IMR-90 (cell line): ENCODE data around the gene PCSK6. TPM values are rescaled to one million over a fixed set of nuclear protein-coding genes. Genes with fewer than 3 reads are reported as not detected.

Experiments used
- ATAC-seq: fragments of 200-7000 bp; cut with Tn5 transposase; 2 replicates; pipeline ENCODE4 v1.9.1; 2020; ENCODE audit warnings: low read depth, mild to moderate bottlenecking, moderate library complexity
- Bru-seq: library from RNA; stranded (reverse); fragments of 400-500 nt; gene quantifications from one replicate; lab custom pipeline; 2021; lab: Mats Ljungman, UMichigan
- BruChase-seq, 2 experiments: library from RNA; stranded (reverse); fragments of 400-500 nt; gene quantifications; one replicate each; lab custom pipeline; 2021; lab: Mats Ljungman, UMichigan
- BruUV-seq: library from RNA; stranded (reverse); fragments of 400-500 nt; replicated peaks from 2 replicates; lab custom pipeline; 2021; lab: Mats Ljungman, UMichigan
- CTCF ChIA-PET: fragments of 300-600 bp; formaldehyde crosslinking; extraction: SDS; loops from one replicate; lab custom pipeline; 2021; ENCODE audit warnings: antibody characterized with exemption; lab: Yijun Ruan, JAX
- POLR2A ChIA-PET: fragments of 300-600 bp; sonication (Branson Sonifier 250); formaldehyde crosslinking; loops from one replicate; lab custom pipeline; 2022; ENCODE audit warnings: antibody characterized with exemption; ENCODE audit not compliant: unreplicated experiment; lab: Charles Lee
- DNase-seq: peaks from one replicate; pipeline ENCODE4 v3.0.0; 2013
- H2AFZ ChIP-seq: replicated peaks from 2 replicates; pipeline ENCODE3; 2013; ENCODE audit warnings: low read length, mild to moderate bottlenecking; ENCODE audit not compliant: poor library complexity
- H2AK5ac ChIP-seq: 2 replicates; pipeline ENCODE4 v1.6.1; 2013; ENCODE audit warnings: low read depth, low read length, inconsistent platforms
- H2AK9ac ChIP-seq: replicated peaks from 2 replicates; pipeline ENCODE3; 2013; ENCODE audit warnings: mild to moderate bottlenecking, low read depth, low read length, moderate library complexity; ENCODE audit not compliant: poor library complexity
- H2BK120ac ChIP-seq: 2 replicates; pipeline ENCODE4 v1.6.1; 2013; ENCODE audit warnings: low read depth, low read length, inconsistent platforms
- H2BK15ac ChIP-seq: 3 replicates; pipeline ENCODE4 v1.6.1; 2013; ENCODE audit warnings: low read depth, low read length, inconsistent platforms
- H2BK20ac ChIP-seq: 2 replicates; pipeline ENCODE4 v1.6.1; 2013; ENCODE audit warnings: low read depth, mild to moderate bottlenecking, inconsistent platforms, low read length, moderate library complexity
- H2BK5ac ChIP-seq: 2 replicates; pipeline ENCODE4 v1.6.1; 2013; ENCODE audit warnings: mild to moderate bottlenecking, low read depth, low read length, inconsistent platforms; ENCODE audit not compliant: poor library complexity, severe bottlenecking
- H3K14ac ChIP-seq: replicated peaks from 2 replicates; pipeline ENCODE4 v1.6.1; 2013; ENCODE audit warnings: low read depth, low read length, inconsistent platforms
- H3K18ac ChIP-seq: 2 replicates; pipeline ENCODE4 v1.6.1; 2013; ENCODE audit warnings: low read depth, low read length, control low read depth
- H3K23ac ChIP-seq: 2 replicates; pipeline ENCODE4 v1.6.1; 2013; ENCODE audit warnings: low read depth, low read length, inconsistent platforms
- H3K27ac ChIP-seq: 2 replicates; pipeline ENCODE4 v1.5.1; 2013; ENCODE audit warnings: mild to moderate bottlenecking, control low read depth, low read length; ENCODE audit not compliant: insufficient read depth
- H3K27me3 ChIP-seq: 2 replicates; pipeline ENCODE4 v1.6.1; 2013; ENCODE audit warnings: low read length; ENCODE audit not compliant: control insufficient read depth, insufficient read depth
- H3K36me3 ChIP-seq: 2 replicates; pipeline ENCODE4 v1.6.1; 2013; ENCODE audit warnings: low read length, mixed read lengths; ENCODE audit not compliant: control insufficient read depth, insufficient read depth
- H3K4ac ChIP-seq: 2 replicates; pipeline ENCODE4 v1.6.1; 2013; ENCODE audit warnings: low read depth, low read length, inconsistent platforms
- H3K4me1 ChIP-seq: 2 replicates; pipeline ENCODE4 v1.6.1; 2013; ENCODE audit warnings: low read length, mixed read lengths; ENCODE audit not compliant: control insufficient read depth, insufficient read depth
- H3K4me2 ChIP-seq: 2 replicates; pipeline ENCODE4 v1.6.1; 2013; ENCODE audit warnings: low read depth, mild to moderate bottlenecking, control low read depth, low read length, moderate library complexity
- H3K4me3 ChIP-seq: 2 replicates; pipeline ENCODE4 v1.5.1; 2013; ENCODE audit warnings: low read depth, mild to moderate bottlenecking, control low read depth, low read length, moderate library complexity; ENCODE audit not compliant: insufficient read depth
- H3K56ac ChIP-seq: 2 replicates; pipeline ENCODE4 v1.6.1; 2013; ENCODE audit warnings: low read length, inconsistent platforms; ENCODE audit not compliant: insufficient read depth; ENCODE audit errors: extremely low read depth
- H3K79me1 ChIP-seq, 2 experiments: 2 replicates each; pipeline ENCODE4 v1.6.1; 2013; ENCODE audit warnings: low read length in 2 of 2, inconsistent platforms in 1 of 2, low read depth in 1 of 2
- H3K9ac ChIP-seq: 2 replicates; pipeline ENCODE4 v1.6.1; 2013; ENCODE audit warnings: low read depth, low read length, control low read depth
- H3K9me1 ChIP-seq: 2 replicates; pipeline ENCODE4 v1.6.1; 2013; ENCODE audit warnings: low read length, inconsistent platforms; ENCODE audit not compliant: insufficient read depth
- H3K9me3 ChIP-seq: 2 replicates; pipeline ENCODE4 v1.6.1; 2013; ENCODE audit warnings: low read length; ENCODE audit not compliant: control insufficient read depth, insufficient read depth
- H4K20me1 ChIP-seq: 2 replicates; pipeline ENCODE4 v1.6.1; 2013; ENCODE audit warnings: low read length, inconsistent platforms; ENCODE audit not compliant: insufficient read depth
- H4K5ac ChIP-seq: 2 replicates; pipeline ENCODE4 v1.6.1; 2013; ENCODE audit warnings: mild to moderate bottlenecking, low read depth, low read length, control low read depth
- H4K8ac ChIP-seq, 2 experiments: 2 replicates each; pipeline ENCODE4 v1.6.1; 2013; ENCODE audit warnings: low read depth in 2 of 2, low read length in 2 of 2, control low read depth in 1 of 2, inconsistent platforms in 1 of 2
- H4K91ac ChIP-seq: 2 replicates; pipeline ENCODE4 v1.6.1; 2013; ENCODE audit warnings: low read depth, low read length, inconsistent platforms; ENCODE audit not compliant: insufficient read depth
- FOS ChIP-seq: fragments of 150-350 bp; IDR thresholded peaks from 2 replicates; pipeline ENCODE4 v1.6.1; 2016; ENCODE audit warnings: low read depth, low read length
- WGBS, 2 experiments: methylation state at CpG; one replicate each; pipeline versions ENCODE4 v1.1.5 to v1.1.7; 2013; ENCODE audit warnings: missing lambda C conversion rate in 2 of 2; ENCODE audit not compliant: insufficient read length in 1 of 2; ENCODE audit errors: extremely low coverage in 2 of 2; 5-methylcytosine and 5-hydroxymethylcytosine counted together
- dilution Hi-C: fragments of 300-500 bp; cut with HindIII; formaldehyde crosslinking; loops from one replicate; pipeline ENCODE4 v1.14.3; 2018; ENCODE audit warnings: low sequenced_read_pairs; ENCODE audit not compliant: unreplicated experiment
- in situ Hi-C: fragments of 300-500 bp; cut with MboI; formaldehyde crosslinking; loops from 3 replicates; pipeline ENCODE4 v1.14.3; 2019; ENCODE audit warnings: low sequenced_read_pairs, inconsistent platforms, mixed read lengths
- intact Hi-C: fragments of 100-400 bp; cut with micrococcal nuclease; formaldehyde crosslinking; loops from 2 replicates; pipeline ENCODE4 v1.10.0; 2022
- long read RNA-seq: library from polyadenylated mRNA; unstranded; transcript quantifications from one replicate; pipeline ENCODE4 v2.0.0, GENCODE V29; 2021; ENCODE audit not compliant: unreplicated experiment
- polyA plus RNA-seq, 3 experiments: library from polyadenylated mRNA; depleted of rRNA; stranded (reverse); fragments of >200 nt; gene quantifications; 2 replicates each; pipeline ENCODE4 v1.2.3, GENCODE V29; 2012; ENCODE audit warnings: low replicate concordance in 1 of 3
- total RNA-seq: library from RNA; depleted of rRNA; stranded (reverse); fragments of >200 nt; gene quantifications from 2 replicates; pipeline ENCODE4 v1.2.3, GENCODE V29; 2012; rRNA removed

Gene PCSK6
- not detected in 2 replicates for total RNA-seq
- polyA plus RNA-seq (2012; rRNA removed): not detected in 2 replicates
- polyA plus RNA-seq (2012; cell fraction: cytosol; rRNA removed): not detected in 2 replicates
- not detected in 2 replicates for polyA plus RNA-seq (2012; cell fraction: nucleus; rRNA removed; ENCODE audit: low replicate concordance)
- percentile 6 among the genes with signal in this experiment for Bru-seq, nascent RNA
- BruChase-seq, experiment 1, labeled RNA remaining after a 6-hour chase: percentile 8 among the genes with signal in this experiment
- BruChase-seq, experiment 2, labeled RNA remaining after a 2-hour chase: percentile 6 among the genes with signal in this experiment
- long read RNA-seq, partial matches to known transcripts: 0 of 2 reads
- long read RNA-seq, other reads (novel, unspliced or antisense): 2 of 2 reads

DNA sequence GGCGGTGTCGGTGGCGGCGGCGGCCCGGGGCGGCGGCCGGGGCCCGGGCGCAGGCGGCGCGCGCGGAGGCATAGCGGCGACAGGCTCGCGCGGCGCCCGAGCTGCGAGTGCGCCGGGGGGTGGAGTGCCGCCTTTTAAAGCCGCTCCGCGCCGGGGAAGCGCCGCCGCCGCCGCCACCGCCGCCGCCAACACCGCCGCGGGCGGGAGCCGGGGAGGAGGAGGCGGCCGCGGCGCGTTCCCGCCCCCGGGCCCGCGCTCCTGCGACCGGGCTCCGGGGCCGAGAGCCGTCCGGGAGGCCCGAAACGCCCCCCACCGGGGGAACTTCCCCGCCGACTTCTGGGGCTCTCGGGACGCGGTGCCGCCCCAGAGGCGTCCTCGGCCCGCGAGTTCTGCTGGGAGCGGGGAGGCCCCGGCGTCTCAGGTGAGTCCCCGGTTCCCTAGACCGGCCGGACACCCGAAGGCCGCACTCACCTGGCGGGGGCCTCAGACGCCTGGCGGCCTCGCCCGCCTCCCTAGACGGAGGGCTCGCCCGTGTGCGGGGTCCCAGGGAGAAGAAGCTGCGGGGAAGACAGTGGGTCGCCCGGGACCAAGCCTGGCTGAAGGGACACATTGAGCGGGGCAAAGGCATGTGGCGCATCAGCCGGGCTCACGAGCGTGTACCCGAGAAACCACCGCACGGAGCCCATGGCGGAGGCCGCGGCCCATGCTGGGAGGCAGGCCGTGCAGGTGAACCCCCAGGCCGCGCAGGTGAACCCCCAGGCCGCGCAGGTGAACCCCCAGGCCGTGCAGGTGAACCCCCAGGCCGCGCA lies at the start of gene PCSK6:
PCSK6 (minus strand) TSS at position 109 of the 809 bp plus-strand sequence; CDS start at position 72, 37 bp downstream.
- H3K4ac ChIP-seq: no peak within 1 kb of the TSS
- ChIA-PET CTCF (no interaction called here), POLR2A (no interaction called here)
- no peak within 1 kb of the TSS for H4K5ac ChIP-seq
- no peak within 1 kb of the TSS for H3K9ac ChIP-seq
- no peak within 1 kb of the TSS for H2BK15ac ChIP-seq
- no peak within 1 kb of the TSS for H2BK5ac ChIP-seq
- H3K23ac ChIP-seq: no peak within 1 kb of the TSS
- no peak within 1 kb of the TSS for H3K18ac ChIP-seq
- DNase-seq (no peak), ATAC-seq (peak; percentile 60)
- no TSS peak for BruUV-seq
- no peak within 1 kb of the TSS for H3K4me2 ChIP-seq
- no peak within 1 kb of the TSS for H4K91ac ChIP-seq
- in situ Hi-C loops (no loop called here), dilution Hi-C loops (no loop called here), intact Hi-C loops (no loop called here)
- no peak within 1 kb of the TSS for H2BK20ac ChIP-seq
- H4K8ac ChIP-seq: no peak within 1 kb of the TSS
- WGBS, 2 experiments: 34% methylated on average over 43 of the region's 111 CpGs; no CpG with 5 or more reads in 1 of the 2 experiments
- H2AK9ac ChIP-seq: no peak within 1 kb of the TSS
- H3K9me3 ChIP-seq: no peaks in the 10 kb centered on the region
- no peak within 1 kb of the TSS for H3K14ac ChIP-seq
- H3K36me3 ChIP-seq: no peaks in the 10 kb centered on the region
- no peak within 1 kb of the TSS for H3K4me3 ChIP-seq
- H2AFZ ChIP-seq: no peak within 1 kb of the TSS
- H3K27ac ChIP-seq: no peak within 1 kb of the TSS
- H2BK120ac ChIP-seq: no peak within 1 kb of the TSS
- no peak within 1 kb of the TSS for H3K56ac ChIP-seq
- peaks cover 64% of the 10 kb centered on the region for H3K27me3 ChIP-seq
- no peaks in the 10 kb centered on the region for H4K20me1 ChIP-seq
- no peaks in the 10 kb centered on the region for H3K9me1 ChIP-seq
- TF ChIP-seq FOS: no peak
- H2AK5ac ChIP-seq: no peak within 1 kb of the TSS
- no peaks in the 10 kb centered on the region for H3K4me1 ChIP-seq
- H3K79me1 ChIP-seq: no peaks in the 10 kb centered on the region
